Activated CD4-positive, alpha-beta T cell treated with anti-CD3 and anti-CD28 coated beads, Interleukin-10, Interleukin-2, amounts not matched to agents 100 ng/mL and 50 ng/mL, durations not matched to agents 16 hours and 8 hours (primary cell): Measurements from ENCODE around the gene MON1B.
A peak's percentile ranks its signal among the peaks of the same experiment; 100 is the strongest.
"Not testable (repeated sequence)": the region's sequence is repeated elsewhere in the genome, so short reads cannot be mapped to it uniquely, and the experiment has no call there.

ENCODE experiments used
- DNase-seq: peaks from one replicate; pipeline ENCODE4 v3.0.0-alpha.2; 2020

Gene MON1B

GRCh38 chr16:77199211-77199610, 8.2 kb downstream of the MON1B start, which contains the start of gene SYCE1L:
TSS of gene SYCE1L (plus strand) at chr16:77199408. CDS start at chr16:77199452, 44 bp downstream.
- no peak for DNase-seq

DNA sequence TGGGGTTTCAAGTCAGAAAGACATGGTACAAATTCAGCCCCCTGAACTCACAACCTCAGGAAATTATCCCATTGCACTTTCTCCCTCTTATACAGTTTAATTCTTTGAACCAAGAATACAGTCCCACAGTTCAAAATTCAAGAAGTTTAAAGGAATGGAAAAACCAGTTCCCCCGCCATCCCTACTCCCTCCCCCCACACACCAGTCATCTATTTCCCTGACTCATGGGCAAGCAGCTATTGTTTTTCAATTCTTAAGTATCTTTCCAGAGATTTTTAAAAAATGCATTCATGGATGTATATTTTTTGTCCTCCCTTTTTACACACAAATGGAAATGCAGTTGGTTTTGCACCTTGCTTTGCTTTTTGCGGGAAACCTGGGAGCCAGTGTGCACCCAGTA, 15.5 kb downstream of the MON1B start:
- DNase-seq = no peak

DNA sequence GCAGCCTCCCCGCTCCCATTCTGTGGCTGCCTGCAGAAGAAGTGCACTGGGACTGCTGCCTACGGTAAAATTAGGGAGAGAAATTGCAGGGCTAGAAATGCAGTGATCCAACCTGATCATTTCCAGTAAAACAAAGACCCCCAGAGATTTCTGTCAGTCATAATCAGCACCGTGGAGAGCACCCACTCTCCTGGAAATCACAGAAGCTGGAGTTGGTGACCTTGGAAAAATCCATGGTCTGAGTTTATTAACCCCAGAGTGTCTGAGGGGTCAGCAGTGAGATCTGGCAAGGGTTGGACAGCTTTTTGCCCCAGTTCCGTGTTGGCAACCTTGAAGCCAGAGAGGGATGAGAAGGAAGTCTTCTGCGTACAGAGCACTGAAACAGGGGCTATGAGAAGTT, 16.0 kb downstream of the MON1B start:
- DNase-seq = no peak

DNA sequence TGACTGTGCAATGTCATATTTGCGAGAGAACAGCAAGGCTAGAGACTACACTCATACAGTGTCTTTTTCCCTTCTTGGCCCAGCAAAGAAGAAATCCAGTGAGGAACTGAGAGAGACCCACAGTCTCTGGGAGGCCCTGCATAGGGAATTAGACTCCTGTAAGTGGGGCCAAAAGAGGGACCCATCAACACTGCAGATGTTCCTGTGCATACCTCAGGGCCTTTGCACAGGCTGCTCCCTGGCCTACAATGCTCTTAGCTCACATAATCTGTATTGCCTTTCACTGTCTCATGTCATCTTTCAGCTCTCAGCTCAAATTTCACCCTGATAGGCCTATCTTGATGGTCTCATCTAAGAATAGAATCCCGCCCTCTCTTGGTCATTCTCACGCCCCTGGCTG, 17.4 kb downstream of the MON1B start:
- DNase-seq = no peak

DNA sequence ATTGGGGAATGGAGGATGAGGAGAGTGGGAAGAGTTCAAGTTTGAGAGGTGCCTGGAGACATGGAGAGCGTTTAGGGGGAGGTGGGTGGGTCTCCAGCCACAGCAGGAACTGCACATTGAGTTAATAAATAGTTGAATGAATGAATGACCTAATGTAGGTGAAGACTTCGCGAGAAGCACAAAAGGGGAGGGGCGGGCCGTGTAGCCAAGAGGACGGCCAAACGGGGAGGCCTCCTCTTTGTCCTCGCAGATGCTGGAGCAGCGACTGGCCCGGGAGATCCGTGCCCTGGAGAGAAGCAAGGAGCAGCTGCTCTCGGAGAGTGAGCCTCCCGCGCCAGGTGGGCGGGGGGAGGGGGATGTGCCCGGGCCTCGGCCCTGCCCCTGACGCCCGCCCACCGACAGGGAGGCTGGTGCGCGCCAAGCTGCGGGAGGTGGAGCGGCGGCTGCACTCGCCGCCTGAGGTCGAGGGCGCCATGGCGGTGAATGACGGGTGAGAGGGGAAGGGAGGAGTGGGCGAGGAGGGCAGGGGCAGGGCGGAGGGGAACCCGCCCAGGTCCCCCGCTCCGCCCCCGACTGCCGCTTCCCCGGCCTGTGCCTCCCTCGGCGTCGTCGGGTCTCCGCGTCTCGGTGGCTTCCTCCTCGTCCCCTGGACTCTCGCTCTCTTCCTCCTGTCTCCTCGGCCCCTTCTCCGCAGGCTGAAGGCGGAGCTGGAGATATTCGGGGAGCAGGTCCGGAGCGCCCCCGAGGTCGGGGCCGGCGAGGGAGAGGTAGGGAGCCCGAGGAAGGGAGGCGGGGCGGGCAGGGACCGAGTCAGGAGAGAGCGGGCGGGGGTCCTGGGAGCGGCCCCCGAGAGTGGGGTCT, 21.1 kb downstream of the MON1B start:
- peak; percentile 71 for DNase-seq

GRCh38 chr16:77212741-77213541, 22.0 kb downstream of the MON1B start:
- peak; percentile 69 for DNase-seq

DNA sequence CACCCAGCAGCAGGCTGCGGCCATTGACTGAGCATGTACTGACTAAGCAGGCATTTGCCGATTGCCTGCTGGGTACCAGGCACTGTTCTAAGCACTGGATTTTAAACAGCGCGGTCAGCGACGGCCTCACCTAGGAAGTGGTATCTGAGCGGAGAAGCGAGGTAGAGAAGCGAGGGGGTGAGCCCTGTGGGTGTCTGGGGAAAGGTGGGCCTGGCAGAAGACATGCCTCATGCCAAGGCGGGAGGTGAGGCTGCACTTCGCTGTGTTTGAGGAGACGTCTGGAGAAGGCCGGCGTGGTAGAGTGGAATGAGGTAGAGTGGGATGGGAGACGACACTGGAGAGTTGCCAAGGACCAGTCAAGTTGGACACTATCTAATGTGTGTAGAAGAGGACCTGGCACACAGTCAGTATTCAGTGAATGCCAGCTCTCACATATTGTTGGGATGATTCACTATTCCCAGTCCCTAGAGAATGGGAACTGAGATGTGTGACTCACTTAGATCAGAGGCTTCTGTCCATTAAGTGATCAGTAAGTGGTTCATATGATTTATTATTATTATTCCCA, 22.6 kb downstream of the MON1B start:
- DNase-seq = no peak

DNA sequence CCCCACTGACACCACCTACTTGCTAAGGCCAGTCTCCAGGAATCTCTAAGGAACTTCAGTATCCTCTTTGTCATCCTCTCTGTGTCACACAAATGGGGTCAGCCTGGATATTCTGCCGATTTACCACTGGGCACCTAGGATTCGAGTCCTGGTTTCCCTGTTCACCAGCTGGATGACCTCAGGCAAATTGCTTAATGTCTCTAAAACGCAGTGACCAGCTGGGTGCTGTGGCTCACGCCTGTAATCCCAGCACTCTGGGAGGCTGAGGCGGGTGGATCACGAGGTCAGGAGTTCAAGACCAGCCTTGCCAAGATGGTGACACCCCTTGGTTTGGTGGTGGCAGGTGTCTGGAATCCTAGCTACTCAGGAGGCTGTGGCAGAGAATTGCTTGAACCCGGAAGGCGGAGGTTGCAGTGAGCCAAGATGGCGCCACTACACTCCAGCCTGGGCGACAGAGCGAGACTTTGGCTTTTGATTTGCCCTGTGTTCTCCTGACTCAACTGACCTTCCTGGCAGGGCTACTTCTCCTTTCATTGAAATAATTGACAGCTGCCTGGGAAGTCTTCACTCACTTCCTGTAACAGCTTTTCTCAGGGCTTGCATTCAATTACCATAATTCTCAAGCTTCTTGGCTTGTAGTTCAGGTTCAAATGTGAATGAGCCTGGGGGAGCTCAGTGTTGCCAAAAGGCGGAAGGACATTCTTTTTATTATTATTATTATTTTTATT, 23.6 kb downstream of the MON1B start:
- no peak for DNase-seq

DNA sequence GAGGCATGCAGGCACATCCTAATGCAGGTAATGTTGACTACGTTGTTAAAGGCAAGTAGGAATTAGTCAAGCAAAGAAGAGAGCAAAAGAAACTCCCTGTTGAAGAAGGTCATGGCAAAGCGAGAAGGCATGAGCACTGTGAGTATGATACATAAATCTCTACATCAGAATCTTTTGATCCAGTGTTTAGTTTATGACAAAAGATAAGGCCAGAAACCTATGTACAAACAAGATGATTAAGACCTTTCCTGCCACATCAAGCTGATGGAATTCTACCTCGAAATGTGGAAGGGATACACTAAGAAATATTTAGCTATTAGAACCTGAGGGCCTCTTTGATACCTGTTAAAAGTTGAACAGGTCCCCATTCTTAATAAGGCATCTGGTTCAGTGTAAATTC, 28.4 kb downstream of the MON1B start:
- no peak for DNase-seq

- DNase-seq = no peak
Observed at GRCh38 chr16:77220427-77220826, 29.4 kb downstream of the MON1B start.

- DNase-seq = no peak
Observed at GRCh38 chr16:77221482-77221881, 30.5 kb downstream of the MON1B start.

- peak; percentile 41 for DNase-seq
Observed at GRCh38 chr16:77223184-77223583, 32.2 kb downstream of the MON1B start.

- DNase-seq = no peak
Observed at GRCh38 chr16:77225182-77225581, 34.2 kb downstream of the MON1B start.

GRCh38 chr16:77227745-77228144, 36.8 kb downstream of the MON1B start:
- DNase-seq = peak; percentile 7

DNA sequence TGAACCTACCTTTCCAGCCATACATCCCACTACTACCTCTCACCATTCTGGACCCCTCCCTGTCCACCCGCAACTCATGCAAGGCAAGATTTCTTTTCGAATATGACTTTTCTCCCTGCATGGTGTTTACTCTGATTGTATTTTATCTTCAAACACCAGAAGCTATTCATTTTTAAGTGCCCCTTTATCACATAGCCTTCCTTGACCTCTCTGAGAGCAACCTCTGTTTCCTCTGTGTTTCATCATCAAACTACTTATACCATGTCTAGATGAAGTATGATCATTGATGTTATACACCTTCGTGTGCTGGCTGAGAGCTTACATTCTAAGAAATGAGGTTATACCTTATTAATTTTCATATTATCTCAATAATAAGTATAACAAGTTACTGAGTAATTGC, 40.1 kb downstream of the MON1B start:
- no peak for DNase-seq

DNA sequence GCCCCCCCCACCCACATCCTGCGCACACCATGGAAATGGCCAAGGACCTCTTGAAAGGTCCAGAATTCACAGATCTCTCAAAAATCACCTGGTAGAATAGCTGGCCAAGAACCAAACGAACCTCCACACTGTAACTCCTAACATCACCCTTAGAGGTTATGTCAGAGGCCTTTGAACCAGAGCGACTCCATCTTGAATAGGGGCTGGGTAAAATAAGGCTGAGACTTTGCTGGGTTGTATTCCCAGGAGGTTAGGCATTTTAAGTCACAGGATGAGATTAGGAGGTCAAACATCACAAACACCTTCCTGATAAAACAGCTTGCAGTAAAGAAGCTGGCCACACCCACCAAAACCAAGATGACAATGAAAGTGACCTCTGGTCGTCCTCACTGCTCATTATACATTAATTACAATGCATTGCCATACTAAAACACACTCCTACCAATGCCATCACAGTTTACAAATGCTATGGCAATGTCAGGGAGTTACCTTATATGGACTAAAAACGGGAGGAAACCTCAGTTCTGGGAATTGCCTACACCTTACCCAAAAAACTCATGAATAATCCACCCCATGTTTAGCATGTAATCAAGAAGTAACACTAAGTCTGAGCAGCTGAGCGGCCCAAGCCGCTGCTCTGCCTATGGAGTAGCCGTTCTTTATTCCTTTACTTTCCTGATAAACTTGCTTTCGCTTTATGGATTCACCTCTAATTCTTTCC, 43.0 kb downstream of the MON1B start:
- no peak for DNase-seq

DNA sequence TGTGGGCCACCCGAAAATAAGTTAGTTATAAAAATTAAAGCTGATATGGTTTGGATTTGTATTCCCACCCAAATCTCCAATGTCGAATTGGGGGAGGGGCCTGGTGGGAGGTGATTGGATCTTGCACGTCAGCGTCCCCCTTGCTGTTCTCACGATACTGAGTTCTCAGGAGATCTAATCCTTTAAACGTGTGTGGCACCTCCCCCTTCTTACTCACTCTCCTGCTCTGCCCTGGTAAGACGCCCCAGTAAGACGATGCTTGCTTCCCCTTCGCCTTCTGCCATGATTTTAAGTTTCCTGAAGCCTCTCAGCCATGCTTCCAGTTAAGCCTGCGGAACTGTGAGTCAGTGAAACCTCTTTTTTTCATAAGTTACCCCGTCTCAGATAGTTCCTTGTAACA, 43.6 kb downstream of the MON1B start:
- no peak for DNase-seq

DNA sequence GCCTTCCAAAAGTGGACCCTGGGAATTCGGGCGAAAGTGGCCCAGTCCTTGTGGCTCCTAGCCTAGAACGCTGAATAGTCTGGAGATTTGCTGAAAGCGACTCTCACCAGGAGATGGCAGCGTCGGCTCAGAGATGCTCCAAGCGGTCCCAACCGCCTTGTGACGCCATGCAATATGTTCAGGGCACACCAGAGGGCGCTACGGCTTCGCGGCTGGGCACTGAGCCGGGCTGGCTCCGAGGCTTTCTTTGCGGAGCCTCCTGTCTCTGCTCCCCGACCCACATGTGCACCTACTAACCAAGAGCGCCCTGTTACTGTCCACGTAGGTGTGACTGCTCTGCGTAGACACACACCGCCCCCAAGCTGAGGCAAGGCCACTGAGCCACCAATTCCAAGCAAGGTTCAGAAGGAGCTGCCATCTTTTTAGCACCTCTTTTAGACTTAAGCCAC, 45.1 kb downstream of the MON1B start:
- peak; percentile 91 for DNase-seq

- no peak for DNase-seq
Observed at GRCh38 chr16:77238593-77238992, 47.6 kb downstream of the MON1B start.

- DNase-seq = not testable (repeated sequence)
Observed at GRCh38 chr16:77242471-77242870, 51.5 kb downstream of the MON1B start.

DNA sequence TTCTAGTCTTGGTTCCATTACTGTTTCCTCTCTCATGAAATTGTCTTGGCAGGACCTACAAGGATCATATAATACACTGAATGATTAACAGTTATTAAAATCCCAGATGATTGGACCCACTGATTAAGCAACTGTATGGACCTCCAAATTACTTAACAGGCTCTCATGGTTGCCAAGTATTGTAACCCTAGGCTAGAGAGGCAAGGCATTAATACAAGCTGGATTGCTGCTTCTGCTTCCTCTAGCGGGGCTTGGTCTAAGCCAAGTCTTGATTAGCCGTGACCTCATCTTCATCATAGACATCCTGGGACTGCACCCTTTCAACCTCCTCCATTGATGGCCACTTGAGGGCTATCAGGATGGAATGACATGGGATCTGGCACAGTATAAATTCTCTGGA, 55.2 kb downstream of the MON1B start:
- no peak for DNase-seq

- DNase-seq = no peak
Observed at GRCh38 chr16:77250400-77250799, 59.4 kb downstream of the MON1B start.
